GM18907 (cell line): Measurements from ENCODE around the gene CCT8.
"Not testable (repeated sequence)": the region's sequence is repeated elsewhere in the genome, so short reads cannot be mapped to it uniquely, and the experiment has no call there.

Experiments
- ATAC-seq: cut with Tn5 transposase; IDR thresholded peaks from one replicate; pipeline ENCODE4 v1.9.1; 2021; ENCODE audit warnings: mild to moderate bottlenecking, moderate library complexity; ENCODE audit not compliant: unreplicated experiment

The CCT8 gene

DNA sequence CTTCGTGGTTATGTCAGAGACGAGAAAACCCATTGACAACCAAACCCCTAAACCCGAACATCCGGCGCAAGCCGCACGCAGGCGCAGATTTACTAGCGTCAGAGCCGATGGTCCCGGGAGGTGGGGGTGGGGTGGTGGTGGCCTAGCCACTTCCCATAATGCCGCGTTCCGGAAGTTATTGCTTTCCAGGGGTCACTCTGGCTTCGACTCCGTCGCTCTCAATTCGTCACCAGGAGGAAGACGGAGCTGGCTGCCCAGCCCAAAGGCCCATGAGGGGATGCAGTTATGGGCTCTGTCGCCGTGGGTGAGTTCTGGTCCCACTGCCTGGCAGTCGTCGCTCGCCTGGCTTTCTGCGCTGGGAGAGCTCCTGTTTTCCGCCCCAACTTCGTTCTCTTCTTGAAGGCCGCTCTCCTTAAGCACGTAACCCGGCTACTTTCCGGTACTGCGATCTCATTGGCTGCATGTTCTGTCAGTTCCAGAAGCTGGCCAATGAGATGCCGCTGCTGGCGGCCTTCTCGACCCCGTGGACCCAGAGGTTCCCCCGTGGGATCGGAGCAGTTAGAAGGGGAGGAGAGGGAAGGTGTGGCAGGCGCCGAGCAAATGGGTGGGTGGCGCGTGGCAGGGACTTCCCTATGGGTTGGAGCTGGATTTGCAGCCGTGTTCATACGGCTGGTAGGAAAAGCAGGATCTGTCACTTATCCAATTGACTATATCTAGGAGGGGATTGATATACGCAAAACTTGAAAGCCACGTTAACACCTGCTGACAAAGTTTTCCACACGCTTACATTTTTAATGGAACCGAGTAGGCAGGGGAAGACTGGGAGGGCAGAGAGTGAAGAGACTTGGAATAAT is 48.7 kb downstream of the CCT8 start, which contains the start of gene USP16:
Gene USP16, plus strand, starts transcription at position 195 of the 854 bp plus-strand sequence. CDS start 3,246 bp downstream, outside the sequence.
- ATAC-seq: peak; percentile 97

DNA sequence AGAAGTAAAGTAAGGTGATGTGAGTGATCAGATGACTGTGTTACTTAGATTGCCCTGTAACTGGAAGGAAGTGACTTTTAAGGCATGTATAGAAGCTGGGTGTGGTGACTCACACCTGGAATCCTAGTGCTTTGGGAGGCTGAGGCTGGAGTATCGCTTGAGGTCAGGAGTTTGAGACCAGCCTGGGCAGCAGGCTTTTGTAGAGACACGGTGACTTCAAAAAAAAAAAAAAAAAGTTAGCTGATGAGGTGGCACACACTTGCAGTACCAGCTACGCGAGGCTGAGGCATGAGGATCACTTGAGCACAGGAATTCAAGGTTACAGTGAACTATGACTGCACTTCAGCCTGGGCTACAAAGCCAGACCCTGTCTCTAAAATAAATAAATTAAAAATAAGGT is 51.3 kb downstream of the CCT8 start:
- ATAC-seq: no peak

DNA sequence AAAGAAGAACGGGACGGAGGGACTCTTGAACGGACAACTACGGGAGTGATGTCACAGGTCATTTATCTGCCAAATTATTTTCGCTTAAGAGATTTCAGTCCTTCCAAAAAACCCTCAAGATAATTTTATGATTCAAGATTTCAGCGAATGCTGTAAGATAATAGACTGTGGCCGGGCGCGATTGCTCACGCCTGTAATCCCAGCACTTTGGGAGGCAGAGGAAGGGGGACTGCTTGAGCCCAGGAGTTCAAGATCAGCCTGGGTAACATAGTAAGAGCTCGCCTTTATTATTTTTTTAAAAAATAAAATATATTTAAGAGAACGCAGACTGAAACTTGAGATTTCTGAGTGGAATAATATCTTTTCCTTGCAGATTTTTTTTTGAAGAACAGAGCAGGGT is 54.9 kb downstream of the CCT8 start:
- no peak for ATAC-seq

DNA sequence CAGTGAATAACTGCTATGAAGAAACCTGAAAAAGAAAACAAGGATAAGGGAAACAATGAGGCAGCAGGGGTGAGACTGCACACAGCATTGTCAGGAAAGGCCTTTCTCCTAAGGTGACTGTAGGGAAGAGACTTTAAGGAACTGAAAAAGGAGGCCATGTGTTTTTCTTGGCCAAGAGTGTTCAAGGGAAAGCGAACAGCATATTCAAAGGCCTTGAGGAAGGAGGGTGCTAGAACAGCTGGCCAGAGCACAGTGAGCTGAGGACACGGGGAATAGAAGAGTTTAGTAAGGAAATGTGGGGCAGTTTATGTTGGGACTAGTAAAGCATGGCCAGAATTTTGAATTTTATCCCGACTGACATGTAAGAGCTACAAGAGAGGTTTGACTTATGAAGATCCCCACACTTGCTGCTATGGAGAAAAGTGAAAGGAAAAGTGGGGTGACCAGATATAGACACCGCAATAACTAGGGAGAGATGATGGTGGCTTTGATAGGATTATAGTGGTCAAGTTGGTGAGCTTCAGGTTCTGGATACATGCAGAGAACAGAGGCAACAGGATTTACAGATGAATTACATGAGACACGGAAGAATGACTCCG is 55.7 kb downstream of the CCT8 start:
- ATAC-seq: no peak

DNA sequence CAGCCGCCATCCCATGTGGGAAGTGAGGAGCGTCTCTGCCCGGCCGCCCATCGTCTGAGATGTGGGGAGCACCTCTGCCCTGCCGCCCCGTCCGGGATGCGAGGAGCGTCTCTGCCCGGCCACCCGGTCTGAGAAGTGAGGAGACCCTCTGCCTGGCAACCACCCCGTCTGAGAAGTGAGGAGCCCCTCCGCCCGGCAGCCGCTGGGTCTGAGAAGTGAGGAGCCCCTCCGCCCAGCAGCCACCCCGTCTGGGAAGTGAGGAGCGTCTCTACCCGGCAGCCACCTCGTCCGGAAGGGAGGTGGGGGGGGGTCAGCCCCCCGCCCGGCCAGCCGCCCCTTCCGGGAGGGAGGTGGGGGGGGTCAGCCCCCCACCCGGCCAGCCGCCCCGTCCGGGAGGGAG is 62.2 kb downstream of the CCT8 start:
- not testable (repeated sequence) for ATAC-seq

DNA sequence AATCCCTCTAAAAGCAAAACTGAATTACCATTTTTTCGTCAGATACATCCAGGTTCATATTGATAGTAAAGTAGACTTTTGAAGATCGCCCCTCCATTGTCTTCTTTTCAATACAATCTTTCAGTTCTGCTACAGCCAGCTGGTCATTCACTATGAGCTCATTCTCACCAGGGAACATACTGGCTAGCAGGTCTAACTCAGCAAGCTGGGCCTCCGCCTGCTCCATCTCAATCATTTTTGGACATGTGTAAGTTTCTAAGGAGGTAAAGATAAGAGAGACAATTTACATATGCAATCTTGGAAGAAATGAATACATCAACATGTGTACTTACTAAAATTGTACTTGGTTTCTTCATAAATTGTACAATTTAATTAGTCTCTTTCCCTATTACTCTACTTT is 65.1 kb downstream of the CCT8 start:
- no peak for ATAC-seq

DNA sequence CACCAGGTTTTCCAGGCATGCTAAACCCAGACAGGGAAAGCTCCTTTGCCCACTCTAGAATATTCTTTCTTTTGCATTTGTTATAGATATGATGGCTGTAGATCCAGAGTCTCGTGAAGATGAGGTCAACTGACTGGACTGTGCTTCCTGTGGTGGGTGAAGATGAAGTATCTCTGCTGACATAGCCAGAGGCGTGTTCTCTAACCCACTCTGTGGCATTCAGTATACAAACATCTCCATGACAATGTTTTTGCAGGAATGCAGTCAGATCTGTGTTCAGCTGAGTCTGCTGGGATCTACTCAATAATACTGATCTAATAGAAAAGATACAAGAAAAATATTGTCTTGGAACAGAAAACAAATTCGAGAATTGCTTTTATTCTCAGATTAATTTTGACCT is 65.6 kb downstream of the CCT8 start:
- ATAC-seq: no peak

DNA sequence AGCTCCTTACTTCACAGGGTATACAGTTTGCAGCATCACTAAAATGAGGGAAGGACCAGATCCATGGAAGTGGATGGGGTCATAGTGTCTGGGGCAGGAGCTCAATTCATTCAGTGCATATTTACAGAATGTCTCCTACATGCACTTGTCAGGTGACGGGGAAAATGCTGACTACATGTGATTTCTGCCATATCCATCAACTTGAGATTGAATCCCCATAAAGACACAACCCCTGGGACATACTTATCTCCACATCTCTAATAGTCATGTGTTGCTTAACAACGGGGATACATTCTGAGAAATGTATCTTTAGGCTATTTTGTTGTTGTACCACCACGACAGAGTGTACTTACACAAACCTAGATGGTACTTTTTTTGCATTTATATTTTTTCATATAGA is 66.3 kb downstream of the CCT8 start:
- no peak for ATAC-seq
